Astrocyte of the cerebellum (primary cell): ENCODE measurements around the gene TFAP2E.
A peak's percentile ranks its signal among the peaks of the same experiment; 100 is the strongest.

Experiments used
- DNase-seq: peaks from one replicate; pipeline ENCODE4 v3.0.0-alpha.2; 2011; ENCODE audit warnings: low read depth
- H3K4me3 ChIP-seq: 2 replicates; pipeline ENCODE4 v1.5.1; 2011; ENCODE audit warnings: mild to moderate bottlenecking, low read depth, low read length, moderate library complexity
- in situ Hi-C: cut with HindIII; loops from 2 replicates; pipeline ENCODE4 v1.10.0; 2017; ENCODE audit warnings: low sequenced_read_pairs
- TF ChIP-seq, protein P1 (sequence below): IDR thresholded peaks from 2 replicates; pipeline ENCODE4 v1.5.1; 2012; ENCODE audit warnings: low read length, low read depth, moderate library complexity, mild to moderate bottlenecking; ENCODE audit errors: missing control alignments

Gene TFAP2E

DNA sequence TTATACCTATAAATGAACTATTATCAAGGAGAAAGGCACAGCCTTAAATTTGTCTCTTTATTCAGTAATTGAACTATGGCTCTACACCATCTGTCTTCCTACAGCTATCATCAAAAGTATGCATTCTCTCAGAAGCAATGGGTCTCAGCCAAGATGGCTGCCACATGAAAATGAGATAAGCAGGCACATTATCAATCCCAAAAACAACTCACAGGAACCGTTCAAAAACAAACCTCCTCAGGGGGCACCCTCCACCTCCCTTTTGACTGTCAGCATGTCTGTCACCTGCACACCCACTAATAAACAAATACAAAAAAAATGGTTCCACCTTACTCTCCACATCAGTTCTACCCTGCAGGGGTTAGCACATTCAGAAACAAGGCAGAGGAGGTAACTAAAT is 39.5 kb upstream of the TFAP2E start:
- H3K4me3 ChIP-seq = no peak overlapping the region
- TF ChIP-seq, protein P1, sequence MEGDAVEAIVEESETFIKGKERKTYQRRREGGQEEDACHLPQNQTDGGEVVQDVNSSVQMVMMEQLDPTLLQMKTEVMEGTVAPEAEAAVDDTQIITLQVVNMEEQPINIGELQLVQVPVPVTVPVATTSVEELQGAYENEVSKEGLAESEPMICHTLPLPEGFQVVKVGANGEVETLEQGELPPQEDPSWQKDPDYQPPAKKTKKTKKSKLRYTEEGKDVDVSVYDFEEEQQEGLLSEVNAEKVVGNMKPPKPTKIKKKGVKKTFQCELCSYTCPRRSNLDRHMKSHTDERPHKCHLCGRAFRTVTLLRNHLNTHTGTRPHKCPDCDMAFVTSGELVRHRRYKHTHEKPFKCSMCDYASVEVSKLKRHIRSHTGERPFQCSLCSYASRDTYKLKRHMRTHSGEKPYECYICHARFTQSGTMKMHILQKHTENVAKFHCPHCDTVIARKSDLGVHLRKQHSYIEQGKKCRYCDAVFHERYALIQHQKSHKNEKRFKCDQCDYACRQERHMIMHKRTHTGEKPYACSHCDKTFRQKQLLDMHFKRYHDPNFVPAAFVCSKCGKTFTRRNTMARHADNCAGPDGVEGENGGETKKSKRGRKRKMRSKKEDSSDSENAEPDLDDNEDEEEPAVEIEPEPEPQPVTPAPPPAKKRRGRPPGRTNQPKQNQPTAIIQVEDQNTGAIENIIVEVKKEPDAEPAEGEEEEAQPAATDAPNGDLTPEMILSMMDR = no peak
- in situ Hi-C loops = loop anchor here (10.0 kb wide), 1 partner anchor 79 kb away; no protein-coding TSS in a partner anchor
- DNase-seq = no peak

- TF ChIP-seq, protein P1 = no peak
- in situ Hi-C loops = loop anchor here (10.0 kb wide), 1 partner anchor 80 kb away; no protein-coding TSS in a partner anchor
Measured at GRCh38 chr1:35535243-35535642, 37.9 kb upstream of the TFAP2E start.

GRCh38 chr1:35536556-35537162 is 36.5 kb upstream of the TFAP2E start:
- no peak overlapping the region for H3K4me3 ChIP-seq
- DNase-seq = no peak
- in situ Hi-C loops = loop anchor here (10.0 kb wide), 1 partner anchor 82 kb away; no protein-coding TSS in a partner anchor
- TF ChIP-seq, protein P1 = no peak

More at GRCh38 chr1:35535243-35535642, 37.9 kb upstream of the TFAP2E start:
- H3K4me3 ChIP-seq = no peak overlapping the region
- DNase-seq = no peak

- DNase-seq = no peak
- no peak overlapping the region for H3K4me3 ChIP-seq
- TF ChIP-seq, protein P1 = no peak
- in situ Hi-C loops = loop anchor here (10.0 kb wide), 1 partner anchor 83 kb away; no protein-coding TSS in a partner anchor
Measured at GRCh38 chr1:35537806-35538205, 35.3 kb upstream of the TFAP2E start.

DNA sequence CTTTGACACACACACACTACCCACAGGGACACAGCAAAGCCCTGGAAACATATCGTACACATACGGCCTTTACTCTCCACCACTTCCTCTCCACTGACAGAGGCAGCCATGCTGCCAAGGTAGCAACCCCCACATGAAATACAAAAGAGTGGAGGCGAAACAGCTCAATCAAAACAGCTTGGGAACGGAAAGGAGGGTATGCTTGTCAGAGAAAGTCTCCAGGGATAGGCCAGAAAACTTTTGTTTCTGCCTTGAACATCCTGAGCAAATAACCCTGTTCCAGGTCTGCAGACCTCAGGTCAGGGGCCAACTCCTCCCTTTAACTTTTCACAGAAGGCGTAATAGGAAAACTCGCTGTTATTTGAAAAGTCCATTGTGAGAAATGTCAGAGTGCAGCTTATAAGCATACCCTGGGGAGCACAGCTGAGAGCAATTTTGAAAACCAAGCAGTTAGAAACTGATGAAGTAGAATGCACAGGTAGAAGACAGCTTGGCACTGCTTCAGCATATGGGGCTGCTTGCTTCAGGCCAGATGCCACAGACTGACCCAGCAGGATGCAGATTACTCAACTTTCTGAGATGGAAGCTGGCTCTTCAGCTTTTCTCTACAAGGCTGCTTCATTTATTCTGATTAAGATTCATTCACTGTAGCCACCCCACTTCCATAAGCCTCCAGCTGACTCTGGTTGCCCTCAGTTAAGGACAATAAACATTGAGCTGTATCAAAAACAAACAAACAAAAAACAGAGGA is 33.9 kb upstream of the TFAP2E start:
- TF ChIP-seq, protein P1 = no peak
- no peak for DNase-seq
- in situ Hi-C loops = loop anchor here (10.0 kb wide), 1 partner anchor 84 kb away; no protein-coding TSS in a partner anchor
- H3K4me3 ChIP-seq = no peak overlapping the region

DNA sequence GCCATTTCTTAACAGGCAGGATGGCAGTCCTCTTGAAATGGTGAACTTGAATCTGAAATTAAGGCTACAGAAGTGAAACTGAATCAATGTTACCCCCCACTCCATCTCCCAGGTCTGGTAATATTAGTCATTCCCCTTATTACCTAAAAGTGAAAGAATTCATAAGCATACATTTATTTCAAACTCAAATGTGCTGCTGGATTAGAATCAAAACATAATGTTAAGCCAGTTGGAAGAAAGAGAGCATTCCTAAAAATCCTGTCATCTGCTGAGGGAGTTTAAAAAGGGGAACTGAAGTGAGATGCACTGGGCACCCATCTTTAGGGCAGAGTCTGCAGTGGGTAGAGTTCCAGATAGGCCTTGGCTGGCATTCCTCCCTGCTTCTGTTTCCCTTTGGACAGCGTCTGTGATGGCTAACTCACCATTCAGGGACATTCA is 33.3 kb upstream of the TFAP2E start:
- DNase-seq = peak; percentile 48
- in situ Hi-C loops = loop anchor here (10.0 kb wide), 1 partner anchor 85 kb away; no protein-coding TSS in a partner anchor
- H3K4me3 ChIP-seq = no peak overlapping the region
- TF ChIP-seq, protein P1 = no peak
